HG02981 (cell line): ENCODE data around the gene CATSPERE.
A peak's percentile ranks its signal among the peaks of the same experiment; 100 is the strongest.
"Not testable (repeated sequence)": the region's sequence is repeated elsewhere in the genome, so short reads cannot be mapped to it uniquely, and the experiment has no call there.

ENCODE experiments used
- ATAC-seq: cut with Tn5 transposase; IDR thresholded peaks from one replicate; pipeline ENCODE4 v1.9.1; 2021; ENCODE audit warnings: mild to moderate bottlenecking, moderate library complexity; ENCODE audit not compliant: unreplicated experiment

Gene CATSPERE

GRCh38 chr1:244536316-244536715 lies 75.2 kb downstream of the CATSPERE start:
- ATAC-seq: no peak

GRCh38 chr1:244545511-244545910 lies 84.4 kb downstream of the CATSPERE start:
- no peak for ATAC-seq

- ATAC-seq: no peak
Measured at GRCh38 chr1:244548558-244549115, 87.6 kb downstream of the CATSPERE start.

- no peak for ATAC-seq
Measured at GRCh38 chr1:244552336-244552735, 91.3 kb downstream of the CATSPERE start.

- ATAC-seq: no peak
Measured at GRCh38 chr1:244556263-244556662, 95.2 kb downstream of the CATSPERE start.

- no peak for ATAC-seq
Measured at GRCh38 chr1:244557565-244557964, 96.5 kb downstream of the CATSPERE start.

GRCh38 chr1:244559561-244559960 lies 98.5 kb downstream of the CATSPERE start:
- ATAC-seq: no peak

- ATAC-seq: not testable (repeated sequence)
Measured at GRCh38 chr1:244562877-244563276, 101.8 kb downstream of the CATSPERE start.

- ATAC-seq: no peak
Measured at GRCh38 chr1:244573768-244574167, 112.7 kb downstream of the CATSPERE start.

GRCh38 chr1:244576259-244576892 lies 115.3 kb downstream of the CATSPERE start:
- no peak for ATAC-seq

- ATAC-seq: not testable (repeated sequence)
Measured at GRCh38 chr1:244578205-244578604, 117.1 kb downstream of the CATSPERE start.

GRCh38 chr1:244583358-244583982 lies 122.4 kb downstream of the CATSPERE start:
- no peak for ATAC-seq

- no peak for ATAC-seq
Measured at GRCh38 chr1:244585867-244586266, 124.8 kb downstream of the CATSPERE start.

GRCh38 chr1:244590670-244591069 lies 129.6 kb downstream of the CATSPERE start:
- no peak for ATAC-seq

GRCh38 chr1:244598611-244599010 lies 137.5 kb downstream of the CATSPERE start:
- no peak for ATAC-seq

GRCh38 chr1:244599937-244600350 lies 138.9 kb downstream of the CATSPERE start:
- peak; percentile 90 for ATAC-seq

- ATAC-seq: no peak
Measured at GRCh38 chr1:244601336-244601735, 140.3 kb downstream of the CATSPERE start.

- ATAC-seq: no peak
Measured at GRCh38 chr1:244603498-244603897, 142.4 kb downstream of the CATSPERE start.

GRCh38 chr1:244605835-244606370 lies 144.8 kb downstream of the CATSPERE start:
- no peak for ATAC-seq

- no peak for ATAC-seq
Measured at GRCh38 chr1:244614113-244614836, 153.2 kb downstream of the CATSPERE start.

- ATAC-seq: no peak
Measured at GRCh38 chr1:244614879-244615278, 153.8 kb downstream of the CATSPERE start.
